Left renal cortex interstitium (tissue), 4 donors: ENCODE results near the gene EIF2D. TPM values are rescaled to one million over a fixed set of nuclear protein-coding genes. Genes with fewer than 3 reads are reported as not detected.
A peak's percentile ranks its signal among the peaks of the same experiment; 100 is the strongest.

Source experiments
- DNase-seq, 4 donors: peaks; one replicate each; pipeline ENCODE4 v3.0.0-alpha.2; 2013; ENCODE audit warnings: low read depth in 4 of 4, low spot score in 2 of 4, missing footprints in 1 of 4
- polyA plus RNA-seq, 4 donors: library from polyadenylated mRNA; unstranded; fragments of 120-200 nt; gene quantifications; one replicate each; pipeline ENCODE4 v1.2.1, GENCODE V29; 2013; ENCODE audit not compliant: insufficient read length in 4 of 4

Gene EIF2D
- polyA plus RNA-seq, 4 donors: 80.7 to 90.1 (median 84.0) TPM

GRCh38 chr1:206573762-206574161 lies 38.5 kb downstream of the EIF2D start:
- DNase-seq: no peak

- DNase-seq: no peak
These were observed 38.9 kb downstream of the EIF2D start for GRCh38 chr1:206573319-206573718.

- no peak for DNase-seq
These were observed 39.4 kb downstream of the EIF2D start for GRCh38 chr1:206572835-206573234.

GRCh38 chr1:206570529-206570928 lies 41.7 kb downstream of the EIF2D start:
- no peak for DNase-seq

GRCh38 chr1:206569556-206569955 lies 42.7 kb downstream of the EIF2D start:
- DNase-seq: no peak

GRCh38 chr1:206568779-206569352 lies 43.4 kb downstream of the EIF2D start:
- DNase-seq: no peak

- no peak for DNase-seq
These were observed 44.0 kb downstream of the EIF2D start for GRCh38 chr1:206568256-206568655.

GRCh38 chr1:206566999-206567398 lies 45.3 kb downstream of the EIF2D start:
- DNase-seq: no peak

- DNase-seq: no peak
These were observed 46.3 kb downstream of the EIF2D start for GRCh38 chr1:206565995-206566394.

GRCh38 chr1:206563367-206564207 lies 48.7 kb downstream of the EIF2D start:
- no peak for DNase-seq

- no peak for DNase-seq
These were observed 52.1 kb downstream of the EIF2D start for GRCh38 chr1:206560007-206560716.

- no peak for DNase-seq
These were observed 52.6 kb downstream of the EIF2D start for GRCh38 chr1:206559672-206559995.

GRCh38 chr1:206558794-206559671 lies 53.2 kb downstream of the EIF2D start:
- DNase-seq: no peak

- no peak for DNase-seq
These were observed 54.4 kb downstream of the EIF2D start for GRCh38 chr1:206557636-206558473.

- peak in 1 of 4 donors; percentile 34 for DNase-seq
These were observed 55.3 kb downstream of the EIF2D start for GRCh38 chr1:206556750-206557635.

- no peak for DNase-seq
These were observed 56.1 kb downstream of the EIF2D start for GRCh38 chr1:206556047-206556749.

GRCh38 chr1:206555473-206555935 lies 56.8 kb downstream of the EIF2D start:
- DNase-seq: no peak
